Smooth muscle cell (in vitro differentiated cells): Measurements from ENCODE around the gene LYST. TPM values are rescaled to one million over a fixed set of nuclear protein-coding genes. Genes with fewer than 3 reads are reported as not detected.

Experiments used
- DNase-seq: peaks from one replicate; lab custom pipeline; 2025; ENCODE audit not compliant: unreplicated experiment; lab: John Stamatoyannopoulos, UW
- H2AFZ ChIP-seq: fragments of 200-600 bp; sonication (generic); 2 replicates; pipeline ENCODE4 v1.6.0; 2016; ENCODE audit warnings: antibody characterized with exemption, low read depth, mild to moderate bottlenecking
- H3F3A ChIP-seq: fragments of 200-600 bp; sonication (generic); 2 replicates; pipeline ENCODE4 v1.6.0; 2017; ENCODE audit warnings: antibody characterized with exemption, low read depth
- H3K27ac ChIP-seq: fragments of 200-600 bp; sonication (generic); 2 replicates; pipeline ENCODE4 v1.5.1; 2016; ENCODE audit warnings: low read depth, mild to moderate bottlenecking
- H3K27me3 ChIP-seq: fragments of 200-600 bp; sonication (generic); 2 replicates; pipeline ENCODE4 v1.6.1; 2016; ENCODE audit warnings: low read depth, mild to moderate bottlenecking
- H3K36me3 ChIP-seq: fragments of 200-600 bp; sonication (generic); 2 replicates; pipeline ENCODE4 v1.5.1; 2016; ENCODE audit warnings: low read depth
- H3K4me1 ChIP-seq: fragments of 200-600 bp; sonication (generic); 2 replicates; pipeline ENCODE4 v1.5.1; 2016; ENCODE audit warnings: low read depth
- H3K4me2 ChIP-seq: fragments of 200-600 bp; sonication (generic); 2 replicates; pipeline ENCODE4 v1.6.0; 2016; ENCODE audit warnings: mild to moderate bottlenecking
- H3K4me3 ChIP-seq: fragments of 200-600 bp; sonication (generic); 2 replicates; pipeline ENCODE4 v1.5.1; 2016; ENCODE audit warnings: mild to moderate bottlenecking
- H3K79me2 ChIP-seq: fragments of 200-600 bp; sonication (generic); 2 replicates; pipeline ENCODE4 v1.6.0; 2016; ENCODE audit warnings: low read depth, mild to moderate bottlenecking
- H3K9ac ChIP-seq: fragments of 200-600 bp; sonication (generic); 2 replicates; pipeline ENCODE4 v1.6.0; 2016; ENCODE audit warnings: low read depth
- H3K9me3 ChIP-seq: fragments of 200-600 bp; sonication (generic); replicated peaks from 2 replicates; pipeline ENCODE4 v1.5.1; 2016; ENCODE audit warnings: low read depth
- H4K20me1 ChIP-seq: fragments of 200-600 bp; sonication (generic); 2 replicates; pipeline ENCODE4 v1.6.0; 2016; ENCODE audit warnings: low read depth
- WGBS: methylation state at CpG from one replicate; pipeline ENCODE4 v1.1.7; 2016; ENCODE audit warnings: low lambda C conversion rate; 5-methylcytosine and 5-hydroxymethylcytosine counted together
- polyA plus RNA-seq: library from polyadenylated mRNA; unstranded; fragments of >200 nt; fragmentation: Nextera tagmentation; extraction: Ambion mirVana; gene quantifications from 2 replicates; pipeline ENCODE4 v1.2.1, GENCODE V29; 2016
- total RNA-seq: library from RNA; depleted of rRNA; stranded (reverse); fragments of >200 nt; gene quantifications from 2 replicates; pipeline ENCODE4 v1.2.3, GENCODE V29; 2014
- TF ChIP-seq, protein P1 (sequence below): fragments of 200-600 bp; sonication (generic); IDR thresholded peaks from 2 replicates; pipeline ENCODE4 v1.5.1; 2017; ENCODE audit warnings: borderline replicate concordance, mild to moderate bottlenecking, antibody characterized with exemption; ENCODE audit not compliant: insufficient read depth, poor library complexity, severe bottlenecking

The LYST gene
- total and polyA plus RNA-seq, 2 experiments from 2014 or later, result 2.2 to 13.5 TPM

DNA sequence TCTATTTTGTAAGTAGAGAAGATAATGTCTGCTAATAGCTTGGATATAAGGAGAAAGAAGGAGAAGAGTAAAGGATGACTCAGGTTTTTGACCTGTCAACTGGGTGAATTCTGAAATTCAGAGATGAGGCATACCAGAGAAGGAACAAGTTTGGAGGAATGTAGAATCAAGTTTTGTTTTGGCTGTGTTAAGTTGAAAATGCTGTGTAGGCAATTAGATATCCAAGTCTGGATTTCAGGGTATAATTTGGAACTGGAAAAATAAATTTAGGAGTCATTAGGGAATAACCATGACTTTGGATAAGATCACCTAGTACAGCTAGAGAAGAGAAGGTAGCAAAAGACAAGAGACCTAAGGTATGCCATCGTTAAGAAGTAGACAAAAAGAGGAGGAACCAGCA, 194.7 kb downstream of the LYST start:
- Histone ChIP-seq H2AFZ (no peak overlapping the region), H3K9me3 (no peaks in the 10 kb centered on the region), H3K9ac (peak overlapping the region; percentile 58), H4K20me1 (peaks cover 11% of the 10 kb centered on the region), H3K4me2 (peak overlapping the region; percentile 70), H3K4me3 (peak overlapping the region; percentile 46), H3K79me2 (peaks cover 5% of the 10 kb centered on the region), H3K36me3 (no peaks in the 10 kb centered on the region), H3F3A (peaks cover 7% of the 10 kb centered on the region), H3K27me3 (no peaks in the 10 kb centered on the region), H3K4me1 (peaks cover 50% of the 10 kb centered on the region), H3K27ac (peak overlapping the region; percentile 80)
- DNase-seq, result no peak
- TF ChIP-seq, protein P1, sequence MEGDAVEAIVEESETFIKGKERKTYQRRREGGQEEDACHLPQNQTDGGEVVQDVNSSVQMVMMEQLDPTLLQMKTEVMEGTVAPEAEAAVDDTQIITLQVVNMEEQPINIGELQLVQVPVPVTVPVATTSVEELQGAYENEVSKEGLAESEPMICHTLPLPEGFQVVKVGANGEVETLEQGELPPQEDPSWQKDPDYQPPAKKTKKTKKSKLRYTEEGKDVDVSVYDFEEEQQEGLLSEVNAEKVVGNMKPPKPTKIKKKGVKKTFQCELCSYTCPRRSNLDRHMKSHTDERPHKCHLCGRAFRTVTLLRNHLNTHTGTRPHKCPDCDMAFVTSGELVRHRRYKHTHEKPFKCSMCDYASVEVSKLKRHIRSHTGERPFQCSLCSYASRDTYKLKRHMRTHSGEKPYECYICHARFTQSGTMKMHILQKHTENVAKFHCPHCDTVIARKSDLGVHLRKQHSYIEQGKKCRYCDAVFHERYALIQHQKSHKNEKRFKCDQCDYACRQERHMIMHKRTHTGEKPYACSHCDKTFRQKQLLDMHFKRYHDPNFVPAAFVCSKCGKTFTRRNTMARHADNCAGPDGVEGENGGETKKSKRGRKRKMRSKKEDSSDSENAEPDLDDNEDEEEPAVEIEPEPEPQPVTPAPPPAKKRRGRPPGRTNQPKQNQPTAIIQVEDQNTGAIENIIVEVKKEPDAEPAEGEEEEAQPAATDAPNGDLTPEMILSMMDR, result no peak
- 43% methylated on average over 1 of the region's 1 CpG for WGBS

DNA sequence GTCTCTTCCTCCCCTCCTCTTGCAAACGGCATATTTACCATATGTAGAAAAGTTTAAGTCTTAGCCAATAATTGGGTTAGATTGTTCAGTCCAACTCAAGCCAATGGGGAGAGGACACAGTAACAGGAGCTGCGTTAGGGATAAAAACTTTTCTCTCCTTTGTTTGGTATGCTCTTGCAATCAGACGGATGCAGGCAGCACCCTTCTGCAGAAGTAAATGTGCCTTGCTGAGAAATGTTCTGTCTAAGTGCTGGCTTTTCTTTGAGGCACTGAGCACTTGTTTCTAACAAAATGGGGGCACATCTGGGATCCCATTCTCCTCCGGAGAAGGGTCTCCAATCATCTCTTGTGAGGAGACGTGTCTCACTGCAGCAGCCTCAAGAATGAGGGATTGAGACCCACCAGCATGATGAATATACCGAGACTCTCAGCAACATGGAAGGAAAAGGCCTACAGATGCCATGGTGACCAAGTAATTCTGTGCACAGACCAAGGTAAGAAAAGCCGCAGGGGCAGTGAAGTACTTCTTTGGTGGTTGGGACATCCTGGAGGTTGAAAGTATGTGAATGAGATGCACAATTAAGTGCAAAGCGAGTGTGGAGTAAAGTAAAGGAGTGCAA, 196.4 kb downstream of the LYST start:
- Histone ChIP-seq H3K27ac (peak overlapping the region; percentile 80), H3K9ac (peak overlapping the region; percentile 58), H3K4me1 (peaks cover 50% of the 10 kb centered on the region), H3K79me2 (peaks cover 5% of the 10 kb centered on the region), H3K9me3 (no peaks in the 10 kb centered on the region), H3F3A (peaks cover 7% of the 10 kb centered on the region), H3K27me3 (no peaks in the 10 kb centered on the region), H4K20me1 (peaks cover 11% of the 10 kb centered on the region), H3K4me2 (peak overlapping the region; percentile 70), H3K36me3 (no peaks in the 10 kb centered on the region), H3K4me3 (peak overlapping the region; percentile 46), H2AFZ (no peak overlapping the region)
- 74% methylated on average over 8 of the region's 8 CpGs for WGBS
- no peak for DNase-seq
- TF ChIP-seq, protein P1, result no peak

DNA sequence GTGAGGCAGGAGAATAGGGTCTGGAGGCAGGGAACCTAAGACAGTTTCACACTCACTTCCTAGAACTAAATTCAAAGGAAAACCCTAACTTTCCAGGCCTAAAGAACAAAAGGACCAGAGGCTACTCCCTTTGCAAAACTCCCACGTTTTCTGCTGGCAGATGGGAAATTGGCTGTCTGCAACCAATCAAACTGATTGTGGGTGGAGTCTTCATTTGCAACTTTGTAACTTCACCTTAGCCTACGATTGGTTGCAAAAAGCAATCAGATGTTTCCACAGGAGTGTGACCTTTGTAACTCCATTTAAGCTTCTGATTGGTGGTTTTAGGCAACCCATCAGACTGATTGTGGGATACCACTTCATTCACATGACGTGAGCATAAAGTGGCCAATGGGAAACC, 197.4 kb downstream of the LYST start:
- H2AFZ ChIP-seq, result no peak overlapping the region
- H3K36me3 ChIP-seq, result no peaks in the 10 kb centered on the region
- no peak overlapping the region for H3K4me3 ChIP-seq
- peaks cover 7% of the 10 kb centered on the region for H3F3A ChIP-seq
- peak overlapping the region; percentile 58 for H3K9ac ChIP-seq
- 72% methylated on average over 3 of the region's 3 CpGs for WGBS
- TF ChIP-seq, protein P1, result no peak
- H3K27ac ChIP-seq, result peak overlapping the region; percentile 80
- no peaks in the 10 kb centered on the region for H3K9me3 ChIP-seq
- no peak for DNase-seq
- H3K4me2 ChIP-seq, result peak overlapping the region; percentile 70
- peaks cover 11% of the 10 kb centered on the region for H4K20me1 ChIP-seq
- peaks cover 5% of the 10 kb centered on the region for H3K79me2 ChIP-seq
- no peaks in the 10 kb centered on the region for H3K27me3 ChIP-seq
- peaks cover 41% of the 10 kb centered on the region for H3K4me1 ChIP-seq

DNA sequence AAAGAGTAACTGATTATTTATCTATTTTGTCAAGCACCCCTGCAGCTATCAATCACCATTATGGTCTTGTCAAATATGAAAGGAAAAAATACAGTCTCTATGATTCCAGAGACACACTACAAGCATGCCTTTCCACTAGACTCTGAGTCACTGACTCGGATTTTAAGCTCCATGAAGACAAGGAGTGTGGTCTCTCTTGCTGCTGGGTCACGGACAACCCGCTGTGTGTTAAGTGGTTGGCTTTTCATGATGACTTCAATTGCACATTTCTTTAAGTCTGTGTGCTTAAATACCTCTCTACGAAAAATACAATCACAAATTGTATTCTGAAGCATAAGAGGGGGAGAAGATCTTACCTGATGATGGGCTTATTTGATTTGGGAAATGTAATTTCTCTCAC, 203.1 kb downstream of the LYST start:
- H3K27ac ChIP-seq, result no peak overlapping the region
- no peaks in the 10 kb centered on the region for H4K20me1 ChIP-seq
- peaks cover 3% of the 10 kb centered on the region for H3K36me3 ChIP-seq
- H3F3A ChIP-seq, result no peaks in the 10 kb centered on the region
- TF ChIP-seq, protein P1, result no peak
- H3K4me3 ChIP-seq, result no peak overlapping the region
- no peak overlapping the region for H2AFZ ChIP-seq
- no peaks in the 10 kb centered on the region for H3K27me3 ChIP-seq
- 78% methylated on average over 4 of the region's 4 CpGs for WGBS
- no peak overlapping the region for H3K4me2 ChIP-seq
- no peaks in the 10 kb centered on the region for H3K9me3 ChIP-seq
- H3K4me1 ChIP-seq, result peaks cover 4% of the 10 kb centered on the region
- no peaks in the 10 kb centered on the region for H3K79me2 ChIP-seq
- no peak overlapping the region for H3K9ac ChIP-seq
- DNase-seq, result no peak
